Measurements from ENCODE around the gene FBP2.

DNA sequence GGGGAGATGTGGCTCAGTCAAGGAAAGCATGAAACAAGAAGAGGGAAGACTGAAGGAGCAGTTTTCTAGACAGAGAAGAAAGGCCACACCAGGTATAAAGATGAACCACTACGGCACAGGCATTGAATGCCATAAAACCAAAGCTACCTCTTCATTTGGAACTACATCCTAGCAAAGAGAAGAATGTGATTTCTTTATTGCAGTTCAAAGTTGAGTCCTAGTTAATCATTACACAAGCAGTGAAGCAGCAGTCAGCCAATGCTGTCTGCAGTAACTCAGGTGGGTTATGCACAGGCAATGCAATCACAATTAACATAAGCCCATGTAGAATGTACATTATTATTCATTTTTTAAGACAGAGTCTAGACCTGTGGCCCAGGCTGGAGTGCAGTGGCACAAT is 60.5 kb downstream of the FBP2 start:
- TF ChIP-seq, protein P1, sequence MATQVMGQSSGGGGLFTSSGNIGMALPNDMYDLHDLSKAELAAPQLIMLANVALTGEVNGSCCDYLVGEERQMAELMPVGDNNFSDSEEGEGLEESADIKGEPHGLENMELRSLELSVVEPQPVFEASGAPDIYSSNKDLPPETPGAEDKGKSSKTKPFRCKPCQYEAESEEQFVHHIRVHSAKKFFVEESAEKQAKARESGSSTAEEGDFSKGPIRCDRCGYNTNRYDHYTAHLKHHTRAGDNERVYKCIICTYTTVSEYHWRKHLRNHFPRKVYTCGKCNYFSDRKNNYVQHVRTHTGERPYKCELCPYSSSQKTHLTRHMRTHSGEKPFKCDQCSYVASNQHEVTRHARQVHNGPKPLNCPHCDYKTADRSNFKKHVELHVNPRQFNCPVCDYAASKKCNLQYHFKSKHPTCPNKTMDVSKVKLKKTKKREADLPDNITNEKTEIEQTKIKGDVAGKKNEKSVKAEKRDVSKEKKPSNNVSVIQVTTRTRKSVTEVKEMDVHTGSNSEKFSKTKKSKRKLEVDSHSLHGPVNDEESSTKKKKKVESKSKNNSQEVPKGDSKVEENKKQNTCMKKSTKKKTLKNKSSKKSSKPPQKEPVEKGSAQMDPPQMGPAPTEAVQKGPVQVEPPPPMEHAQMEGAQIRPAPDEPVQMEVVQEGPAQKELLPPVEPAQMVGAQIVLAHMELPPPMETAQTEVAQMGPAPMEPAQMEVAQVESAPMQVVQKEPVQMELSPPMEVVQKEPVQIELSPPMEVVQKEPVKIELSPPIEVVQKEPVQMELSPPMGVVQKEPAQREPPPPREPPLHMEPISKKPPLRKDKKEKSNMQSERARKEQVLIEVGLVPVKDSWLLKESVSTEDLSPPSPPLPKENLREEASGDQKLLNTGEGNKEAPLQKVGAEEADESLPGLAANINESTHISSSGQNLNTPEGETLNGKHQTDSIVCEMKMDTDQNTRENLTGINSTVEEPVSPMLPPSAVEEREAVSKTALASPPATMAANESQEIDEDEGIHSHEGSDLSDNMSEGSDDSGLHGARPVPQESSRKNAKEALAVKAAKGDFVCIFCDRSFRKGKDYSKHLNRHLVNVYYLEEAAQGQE (IDR thresholded peaks at IDR 0.05; ENCODE audit: low read depth, low read length), result no peak
- TF ChIP-seq, protein P2, sequence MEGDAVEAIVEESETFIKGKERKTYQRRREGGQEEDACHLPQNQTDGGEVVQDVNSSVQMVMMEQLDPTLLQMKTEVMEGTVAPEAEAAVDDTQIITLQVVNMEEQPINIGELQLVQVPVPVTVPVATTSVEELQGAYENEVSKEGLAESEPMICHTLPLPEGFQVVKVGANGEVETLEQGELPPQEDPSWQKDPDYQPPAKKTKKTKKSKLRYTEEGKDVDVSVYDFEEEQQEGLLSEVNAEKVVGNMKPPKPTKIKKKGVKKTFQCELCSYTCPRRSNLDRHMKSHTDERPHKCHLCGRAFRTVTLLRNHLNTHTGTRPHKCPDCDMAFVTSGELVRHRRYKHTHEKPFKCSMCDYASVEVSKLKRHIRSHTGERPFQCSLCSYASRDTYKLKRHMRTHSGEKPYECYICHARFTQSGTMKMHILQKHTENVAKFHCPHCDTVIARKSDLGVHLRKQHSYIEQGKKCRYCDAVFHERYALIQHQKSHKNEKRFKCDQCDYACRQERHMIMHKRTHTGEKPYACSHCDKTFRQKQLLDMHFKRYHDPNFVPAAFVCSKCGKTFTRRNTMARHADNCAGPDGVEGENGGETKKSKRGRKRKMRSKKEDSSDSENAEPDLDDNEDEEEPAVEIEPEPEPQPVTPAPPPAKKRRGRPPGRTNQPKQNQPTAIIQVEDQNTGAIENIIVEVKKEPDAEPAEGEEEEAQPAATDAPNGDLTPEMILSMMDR (IDR thresholded peaks at IDR 0.05), result no peak
- TF ChIP-seq, protein P3, sequence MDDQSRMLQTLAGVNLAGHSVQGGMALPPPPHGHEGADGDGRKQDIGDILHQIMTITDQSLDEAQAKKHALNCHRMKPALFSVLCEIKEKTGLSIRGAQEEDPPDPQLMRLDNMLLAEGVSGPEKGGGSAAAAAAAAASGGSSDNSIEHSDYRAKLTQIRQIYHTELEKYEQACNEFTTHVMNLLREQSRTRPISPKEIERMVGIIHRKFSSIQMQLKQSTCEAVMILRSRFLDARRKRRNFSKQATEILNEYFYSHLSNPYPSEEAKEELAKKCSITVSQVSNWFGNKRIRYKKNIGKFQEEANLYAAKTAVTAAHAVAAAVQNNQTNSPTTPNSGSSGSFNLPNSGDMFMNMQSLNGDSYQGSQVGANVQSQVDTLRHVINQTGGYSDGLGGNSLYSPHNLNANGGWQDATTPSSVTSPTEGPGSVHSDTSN (IDR thresholded peaks at IDR 0.05), result no peak
- TF ChIP-seq TAF1 (IDR thresholded peaks at IDR 0.05; ENCODE audit: borderline replicate concordance, low read depth, low read length) (no peak), EZH2phosphoT487 (IDR thresholded peaks at IDR 0.05; ENCODE audit: borderline replicate concordance, low read depth) (no peak), GABPA (IDR thresholded peaks at IDR 0.05; ENCODE audit: low read depth) (no peak), POLR2AphosphoS5 (IDR thresholded peaks at IDR 0.05; ENCODE audit: low read depth, low read length) (no peak)
